B cell (primary cell): ENCODE measurements around the gene EP400. TPM values are rescaled to one million over a fixed set of nuclear protein-coding genes. Genes with fewer than 3 reads are reported as not detected.

Experiments
- ATAC-seq: fragments of 200-7000 bp; cut with Tn5 transposase; one replicate; pipeline ENCODE4 v1.10.0; 2021; ENCODE audit warnings: low read depth, mild to moderate bottlenecking, moderate number of reproducible peaks, moderate library complexity
- CTCF ChIA-PET: fragments of 350-600 bp; sonication (Branson Sonifier 250); formaldehyde crosslinking; loops from one replicate; lab custom pipeline; 2021; ENCODE audit warnings: antibody characterized with exemption, inconsistent platforms; lab: Charles Lee
- POLR2A ChIA-PET: fragments of 350-600 bp; sonication (Branson Sonifier 250); formaldehyde crosslinking; loops from one replicate; lab custom pipeline; 2021; ENCODE audit warnings: antibody characterized with exemption; lab: Charles Lee
- DNase-seq: peaks from one replicate; pipeline ENCODE4 v3.0.0; 2013
- H2AFZ ChIP-seq: 2 replicates; pipeline ENCODE4 v1.6.1; 2012; ENCODE audit warnings: mild to moderate bottlenecking, low read depth, low read length; ENCODE audit not compliant: insufficient read depth, poor library complexity, severe bottlenecking
- H3K27ac ChIP-seq, 2 donors: 1 replicate in 1 of 2; 2 replicates in 1 of 2; pipeline ENCODE4 v1.5.1; 2012 to 2013; ENCODE audit warnings: low read length in 2 of 2, mild to moderate bottlenecking in 2 of 2, moderate library complexity in 1 of 2
- H3K27me3 ChIP-seq, 4 experiments: fragments of 200-600 bp in 1 of 4; sonication (generic) in 1 of 4; replicated peaks in 1 of 4; 1 replicate in 2 of 4; 2 replicates in 2 of 4; pipeline versions ENCODE4 v1.6.1 to v1.7.0; 2013 to 2016; ENCODE audit warnings: low read length in 3 of 4, mild to moderate bottlenecking in 2 of 4, mixed read lengths in 1 of 4, moderate library complexity in 1 of 4; ENCODE audit not compliant: insufficient read depth in 4 of 4, control insufficient read depth in 3 of 4; ENCODE audit errors: control extremely low read depth in 1 of 4
- H3K36me3 ChIP-seq, 2 experiments: replicated peaks in 1 of 2; 1 replicate in 1 of 2; 2 replicates in 1 of 2; pipeline versions ENCODE4 v1.6.1 to v1.7.1; 2013; ENCODE audit warnings: low read length in 1 of 2; ENCODE audit not compliant: insufficient read depth in 2 of 2, control insufficient read depth in 1 of 2; ENCODE audit errors: control extremely low read depth in 1 of 2, extremely low read depth in 1 of 2
- H3K4me1 ChIP-seq, 2 donors: fragments of 200-600 bp in 1 of 2; sonication (generic) in 1 of 2; 1 replicate in 1 of 2; 2 replicates in 1 of 2; pipeline versions ENCODE4 v1.5.1 to v1.6.1; 2013 to 2017; ENCODE audit warnings: low read length in 2 of 2; ENCODE audit not compliant: control insufficient read depth in 2 of 2, insufficient read depth in 2 of 2
- H3K4me2 ChIP-seq: replicated peaks from 2 replicates; pipeline ENCODE3; 2012; ENCODE audit warnings: mild to moderate bottlenecking, low read depth, low read length; ENCODE audit not compliant: poor library complexity, severe bottlenecking
- H3K4me3 ChIP-seq, 5 experiments: fragments of 200-600 bp in 1 of 5; sonication (generic) in 1 of 5; 1 replicate in 3 of 5; 2 replicates in 2 of 5; pipeline versions ENCODE4 v1.5.1 to v1.7.0; 2011 to 2016; ENCODE audit warnings: low read length in 4 of 5, mild to moderate bottlenecking in 4 of 5, low read depth in 2 of 5, control low read depth in 1 of 5, moderate library complexity in 1 of 5; ENCODE audit not compliant: insufficient read depth in 1 of 5; ENCODE audit errors: control extremely low read depth in 1 of 5, extremely low read depth in 1 of 5
- H3K79me2 ChIP-seq: fragments of 200-600 bp; sonication (generic); one replicate; pipeline ENCODE4 v1.6.0; 2016; ENCODE audit warnings: low read length; ENCODE audit not compliant: control insufficient read depth, insufficient read depth
- H3K9ac ChIP-seq: fragments of 200-600 bp; sonication (generic); 2 replicates; pipeline ENCODE4 v1.6.1; 2017; ENCODE audit warnings: mild to moderate bottlenecking, low read length, moderate library complexity
- H3K9me3 ChIP-seq, 3 donors: one replicate each; pipeline versions ENCODE4 v1.6.1 to v1.7.1; 2013; ENCODE audit warnings: low read length in 2 of 3; ENCODE audit not compliant: control insufficient read depth in 2 of 3, insufficient read depth in 1 of 3; ENCODE audit errors: control extremely low read depth in 1 of 3
- H4K20me1 ChIP-seq: 2 replicates; pipeline ENCODE4 v1.6.0; 2012; ENCODE audit warnings: mild to moderate bottlenecking, low read length; ENCODE audit not compliant: insufficient read depth, control insufficient read depth, poor library complexity, severe bottlenecking
- H3K27ac Mint-ChIP-seq: one replicate; pipeline ENCODE4 v1.8.0; 2021; ENCODE audit warnings: mixed read lengths
- H3K27me3 Mint-ChIP-seq: one replicate; pipeline ENCODE4 v1.8.0; 2021; ENCODE audit warnings: mixed read lengths
- H3K4me1 Mint-ChIP-seq: one replicate; pipeline ENCODE4 v1.8.0; 2021; ENCODE audit warnings: mixed read lengths
- H3K4me3 Mint-ChIP-seq: one replicate; pipeline ENCODE4 v1.8.0; 2021; ENCODE audit warnings: mixed read lengths
- H3K9me3 Mint-ChIP-seq: one replicate; pipeline ENCODE4 v1.8.0; 2022; ENCODE audit warnings: mixed read lengths; ENCODE audit not compliant: insufficient read depth
- CTCF ChIP-seq: fragments of 200-600 bp; IDR thresholded peaks from one replicate; pipeline ENCODE4 v1.8.0; 2022; ENCODE audit warnings: antibody characterized with exemption, mild to moderate bottlenecking
- EZH2 ChIP-seq: IDR thresholded peaks from 2 replicates; pipeline ENCODE4 v1.6.1; 2012; ENCODE audit warnings: borderline replicate concordance, low read depth, mild to moderate bottlenecking, moderate library complexity, low read length; ENCODE audit not compliant: insufficient read depth, poor library complexity, severe bottlenecking
- WGBS: methylation state at CpG from one replicate; pipeline ENCODE4 v1.1.5; 2013; ENCODE audit warnings: missing lambda C conversion rate; ENCODE audit not compliant: insufficient coverage; 5-methylcytosine and 5-hydroxymethylcytosine counted together
- intact Hi-C: fragments of 100-400 bp; cut with micrococcal nuclease; formaldehyde crosslinking; loops from one replicate; pipeline ENCODE4 v1.10.0; 2022
- polyA plus RNA-seq: library from polyadenylated mRNA; depleted of rRNA; stranded (reverse); fragments of >200 nt; gene quantifications from 2 replicates; pipeline ENCODE4 v1.2.3, GENCODE V29; 2012
- total RNA-seq, 2 donors: library from RNA; stranded (reverse); fragments of 120-200 nt in 1 of 2; gene quantifications; 1 replicate in 1 of 2; 2 replicates in 1 of 2; pipeline versions ENCODE4 v1.2.3 to v1.2.4, GENCODE V29; 2013 to 2022

The EP400 gene
- total and polyA plus RNA-seq, 2 donors (not counting 1 experiment from before 2014, with no cell fraction given) = 17.3 to 82.2 TPM

- no peak overlapping the region for H3K27ac Mint-ChIP-seq
Measured at GRCh38 chr12:131965073-131965472, 15.3 kb downstream of the EP400 start.

GRCh38 chr12:131971226-131971625, 21.5 kb downstream of the EP400 start:
- TF ChIP-seq EZH2 (no peak), CTCF (no peak)
- Histone ChIP-seq H4K20me1 (peaks cover 74% of the 10 kb centered on the region), H3K4me3 (no peak overlapping the region), H3K36me3 (peaks cover 3 to 4% of the 10 kb centered on the region in 2 experiments), H2AFZ (no peak overlapping the region), H3K79me2 (peaks cover 96% of the 10 kb centered on the region), H3K4me2 (no peak overlapping the region), H3K4me1 (no peaks in the 10 kb centered on the region), H3K9me3 (no peaks in the 10 kb centered on the region), H3K27me3 (no peaks in the 10 kb centered on the region), H3K9ac (no peak overlapping the region), H3K27ac (no peak overlapping the region)
- Mint-ChIP-seq H3K27ac (no peak overlapping the region), H3K27me3 (no peaks in the 10 kb centered on the region), H3K9me3 (no peaks in the 10 kb centered on the region), H3K4me3 (no peak overlapping the region), H3K4me1 (peaks cover 26% of the 10 kb centered on the region)
- ATAC-seq (no peak), DNase-seq (no peak)
- ChIA-PET POLR2A (no interaction called here), CTCF (interaction anchor here (0.7 kb wide), 1 partner anchor 199 kb away, joined by 3 read pairs; no protein-coding TSS in a partner anchor)
- intact Hi-C loops = no loop called here
- 50% methylated on average over 1 of the region's 1 CpG for WGBS

More at GRCh38 chr12:131965073-131965472, 15.3 kb downstream of the EP400 start:
- intact Hi-C loops = no loop called here
- no peak for DNase-seq
- TF ChIP-seq EZH2 (no peak), CTCF (no peak)
- Histone ChIP-seq H3K4me1 (no peaks in the 10 kb centered on the region), H3K4me2 (no peak overlapping the region), H3K27me3 (no peaks in the 10 kb centered on the region), H3K36me3 (peaks cover 3 to 10% of the 10 kb centered on the region in 2 experiments), H3K9ac (no peak overlapping the region), H3K27ac (no peak overlapping the region), H2AFZ (no peak overlapping the region), H3K9me3 (no peaks in the 10 kb centered on the region), H3K4me3 (no peak overlapping the region), H3K79me2 (peaks cover 86% of the 10 kb centered on the region), H4K20me1 (peaks cover 70% of the 10 kb centered on the region)
- Mint-ChIP-seq H3K9me3 (no peaks in the 10 kb centered on the region), H3K27me3 (no peaks in the 10 kb centered on the region), H3K4me3 (no peak overlapping the region), H3K4me1 (peaks cover 41% of the 10 kb centered on the region)
- ChIA-PET POLR2A (no interaction called here), CTCF (no interaction called here)
- WGBS = no CpG with 5 or more reads among the region's 2 CpGs
- no peak for ATAC-seq
